ENCODE measurements around the gene MST1R.

The MST1R gene

DNA sequence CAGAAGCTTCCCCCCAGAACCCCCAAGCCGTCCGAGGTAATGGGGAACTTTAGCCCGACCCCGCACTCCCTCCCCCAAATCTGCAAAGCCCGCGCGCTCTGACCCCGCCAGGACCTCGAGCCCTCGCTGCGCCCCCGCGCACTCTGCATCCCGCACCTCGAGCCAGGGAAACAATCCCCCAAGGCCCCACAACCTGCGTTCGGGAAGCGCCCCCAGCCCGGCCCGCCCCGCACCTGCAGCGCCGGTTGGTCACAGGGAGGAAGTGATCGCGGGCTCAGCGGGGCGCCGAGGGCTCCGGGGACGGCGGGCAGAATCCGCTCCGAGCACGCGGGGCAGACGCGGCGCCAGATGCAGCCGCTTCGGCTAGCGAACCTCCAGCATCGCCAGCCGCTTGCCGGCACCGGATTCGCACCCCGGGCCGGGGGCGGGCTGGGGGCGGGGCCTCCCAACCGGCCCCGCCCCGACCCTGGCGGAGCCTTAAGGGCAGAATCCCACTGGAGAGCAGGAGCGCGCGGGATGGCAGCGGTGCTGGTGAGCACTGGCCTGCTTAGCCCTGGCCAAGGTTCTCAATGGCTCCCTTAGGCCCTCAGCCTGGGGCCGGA lies 34.0 kb downstream of the MST1R start, which contains the start of gene CAMKV:
Gene CAMKV (minus strand): TSS at position 382 of the 602 bp plus-strand sequence. CDS start 7,518 bp downstream, outside the sequence.
- in situ Hi-C loops (cut with MboI; ENCODE audit: low sequenced_read_pairs, unreplicated experiment): no loop called here
- TF ChIP-seq, protein P1, sequence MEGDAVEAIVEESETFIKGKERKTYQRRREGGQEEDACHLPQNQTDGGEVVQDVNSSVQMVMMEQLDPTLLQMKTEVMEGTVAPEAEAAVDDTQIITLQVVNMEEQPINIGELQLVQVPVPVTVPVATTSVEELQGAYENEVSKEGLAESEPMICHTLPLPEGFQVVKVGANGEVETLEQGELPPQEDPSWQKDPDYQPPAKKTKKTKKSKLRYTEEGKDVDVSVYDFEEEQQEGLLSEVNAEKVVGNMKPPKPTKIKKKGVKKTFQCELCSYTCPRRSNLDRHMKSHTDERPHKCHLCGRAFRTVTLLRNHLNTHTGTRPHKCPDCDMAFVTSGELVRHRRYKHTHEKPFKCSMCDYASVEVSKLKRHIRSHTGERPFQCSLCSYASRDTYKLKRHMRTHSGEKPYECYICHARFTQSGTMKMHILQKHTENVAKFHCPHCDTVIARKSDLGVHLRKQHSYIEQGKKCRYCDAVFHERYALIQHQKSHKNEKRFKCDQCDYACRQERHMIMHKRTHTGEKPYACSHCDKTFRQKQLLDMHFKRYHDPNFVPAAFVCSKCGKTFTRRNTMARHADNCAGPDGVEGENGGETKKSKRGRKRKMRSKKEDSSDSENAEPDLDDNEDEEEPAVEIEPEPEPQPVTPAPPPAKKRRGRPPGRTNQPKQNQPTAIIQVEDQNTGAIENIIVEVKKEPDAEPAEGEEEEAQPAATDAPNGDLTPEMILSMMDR (IDR thresholded peaks at IDR 0.05; ENCODE audit: borderline replicate concordance, control extremely low read depth, extremely low read depth, insufficient read depth, missing control alignments): no peak
- peak; percentile 66 for DNase-seq (ENCODE audit: low spot score)

DNA sequence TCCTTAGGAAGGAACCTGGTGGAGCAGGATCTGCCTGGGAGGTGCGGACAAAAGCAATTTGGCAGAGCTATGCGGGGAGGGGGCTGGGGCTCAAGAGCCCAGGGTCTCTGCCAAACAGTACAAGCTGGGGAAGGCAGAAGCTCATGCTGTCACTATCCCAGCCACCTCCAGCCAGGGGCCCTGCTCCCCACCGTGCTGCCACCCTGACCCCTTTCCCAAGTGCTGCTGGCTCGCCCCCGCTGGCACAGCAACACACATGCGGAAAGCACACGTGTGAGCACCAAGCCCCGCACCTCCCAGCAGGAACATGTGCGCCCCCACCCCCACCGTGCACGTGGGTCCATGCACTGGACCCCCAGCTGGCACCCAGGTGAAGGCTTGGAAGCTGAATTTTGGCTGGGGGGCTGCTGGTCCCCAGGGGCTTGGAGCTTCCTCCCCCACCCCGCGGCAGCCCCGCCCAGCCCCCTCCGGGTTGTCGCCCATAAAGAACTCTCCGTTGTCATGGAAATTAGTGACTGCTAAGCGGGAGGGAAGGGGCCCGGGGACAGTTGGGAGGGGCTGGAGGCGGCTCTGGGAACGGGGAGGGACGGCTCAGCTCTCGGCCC lies 34.7 kb downstream of the MST1R start:
- in situ Hi-C loops (cut with MboI; ENCODE audit: low sequenced_read_pairs, unreplicated experiment): no loop called here
- TF ChIP-seq, protein P1 (IDR thresholded peaks at IDR 0.05; ENCODE audit: borderline replicate concordance, control extremely low read depth, extremely low read depth, insufficient read depth, missing control alignments): no peak
- DNase-seq (ENCODE audit: low spot score): no peak

DNA sequence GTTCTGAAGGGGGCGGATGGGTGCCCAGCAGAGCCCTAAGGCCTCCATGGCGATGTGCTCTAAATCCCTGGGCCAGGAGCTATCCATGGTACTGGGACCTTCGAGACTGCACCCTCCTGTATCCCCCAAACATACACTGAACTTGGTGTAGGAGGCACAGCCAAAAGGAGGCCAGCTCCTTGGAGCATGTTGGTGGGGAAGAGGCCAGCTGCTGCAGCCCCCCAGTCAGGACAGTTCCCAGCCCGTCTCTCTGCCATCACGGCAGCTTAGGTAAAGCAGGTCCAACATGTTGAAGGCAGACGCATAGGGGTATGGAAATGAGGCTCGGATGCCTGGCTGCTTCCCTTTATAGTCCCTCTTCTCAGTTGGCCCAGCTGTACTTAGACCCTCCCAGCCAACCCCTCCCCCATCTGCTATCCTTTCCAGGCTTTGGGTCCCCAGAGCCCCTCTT lies 35.8 kb downstream of the MST1R start:
- no peak for DNase-seq (ENCODE audit: low spot score)
- in situ Hi-C loops (cut with MboI; ENCODE audit: low sequenced_read_pairs, unreplicated experiment): no loop called here
- TF ChIP-seq, protein P1 (IDR thresholded peaks at IDR 0.05; ENCODE audit: borderline replicate concordance, control extremely low read depth, extremely low read depth, insufficient read depth, missing control alignments): no peak

DNA sequence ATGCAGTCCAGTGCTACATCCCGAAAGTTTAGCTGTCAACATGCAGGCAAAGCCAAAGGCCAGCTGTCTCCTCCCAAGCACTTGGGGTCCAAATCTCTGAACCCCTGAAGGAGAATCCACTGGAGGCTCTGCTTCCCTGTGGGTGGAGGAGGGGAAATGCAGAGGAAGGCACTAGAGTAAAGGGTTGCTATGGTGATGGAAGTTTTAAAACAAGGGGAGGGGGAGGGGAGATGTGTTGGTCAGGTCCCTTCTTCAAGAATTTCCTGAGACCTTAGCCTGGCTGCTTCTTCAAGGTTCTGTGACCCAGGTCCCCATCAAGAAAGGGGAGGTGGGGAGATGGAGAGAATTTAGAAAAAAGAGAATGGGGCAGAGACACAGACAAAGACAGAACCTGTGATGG lies 36.3 kb downstream of the MST1R start:
- no peak for DNase-seq (ENCODE audit: low spot score)
- TF ChIP-seq, protein P1 (IDR thresholded peaks at IDR 0.05; ENCODE audit: borderline replicate concordance, control extremely low read depth, extremely low read depth, insufficient read depth, missing control alignments): no peak
- in situ Hi-C loops (cut with MboI; ENCODE audit: low sequenced_read_pairs, unreplicated experiment): no loop called here

DNA sequence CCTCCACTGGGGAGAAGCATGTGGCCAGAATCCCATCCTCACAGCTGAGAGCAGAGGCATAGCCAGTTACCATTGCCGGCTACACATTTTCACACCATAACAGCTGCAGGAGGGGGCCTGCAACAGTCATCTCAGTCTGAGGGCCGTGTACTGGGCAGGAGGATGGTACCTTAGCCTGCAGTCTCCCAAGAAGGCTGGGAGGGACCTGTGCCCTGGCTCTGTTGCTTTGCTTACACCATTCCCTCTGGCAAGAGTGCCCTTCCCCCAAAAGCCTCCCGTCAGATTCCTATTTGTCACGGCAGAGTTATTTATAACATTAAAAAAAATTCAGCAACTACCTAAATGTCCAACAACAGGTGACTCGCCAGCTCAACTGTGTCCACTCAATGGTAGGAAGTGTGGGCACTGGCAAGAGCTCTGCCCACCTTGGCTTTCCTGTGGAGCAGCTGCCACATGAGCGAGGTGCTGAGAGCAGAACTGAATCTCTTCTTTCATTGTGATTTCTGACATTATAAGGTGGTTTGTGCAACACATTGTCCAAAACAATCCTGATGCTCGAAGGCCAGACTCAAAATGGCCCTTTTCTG lies 38.4 kb downstream of the MST1R start:
- TF ChIP-seq, protein P1 (IDR thresholded peaks at IDR 0.05; ENCODE audit: borderline replicate concordance, control extremely low read depth, extremely low read depth, insufficient read depth, missing control alignments): no peak
- in situ Hi-C loops (cut with MboI; ENCODE audit: low sequenced_read_pairs, unreplicated experiment): no loop called here
- DNase-seq (ENCODE audit: low spot score): no peak

DNA sequence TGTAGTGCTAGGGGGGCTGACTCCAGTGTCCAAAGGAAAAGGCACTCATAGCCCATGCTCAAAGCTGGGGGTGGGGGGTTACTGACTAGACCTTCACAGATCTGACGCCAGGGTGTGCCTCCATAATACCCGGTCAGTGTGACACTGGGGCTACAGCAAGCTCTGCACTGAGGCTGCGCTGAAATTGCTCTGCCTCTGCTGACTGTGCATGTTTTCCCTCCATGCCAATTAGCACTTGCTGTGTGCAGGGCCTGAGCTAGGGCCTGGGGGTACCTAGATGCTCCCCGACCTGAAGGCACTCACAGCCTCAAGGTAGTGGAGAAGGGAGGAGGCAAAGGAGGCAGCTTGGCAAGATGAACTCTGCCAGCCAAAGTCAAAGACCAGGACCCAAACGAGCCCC lies 39.2 kb downstream of the MST1R start:
- no peak for DNase-seq (ENCODE audit: low spot score)
- TF ChIP-seq, protein P1 (IDR thresholded peaks at IDR 0.05; ENCODE audit: borderline replicate concordance, control extremely low read depth, extremely low read depth, insufficient read depth, missing control alignments): no peak
- in situ Hi-C loops (cut with MboI; ENCODE audit: low sequenced_read_pairs, unreplicated experiment): no loop called here

All from GM13976 (cell line).